Right lobe of liver (tissue), 4 donors: ENCODE data around the gene FMNL2.

Source experiments
- POLR2A ChIP-seq: fragments of 450-650 bp; IDR thresholded peaks from one replicate; pipeline ENCODE4 v1.6.1; 2017; ENCODE audit warnings: antibody characterized with exemption, mild to moderate bottlenecking
- TF ChIP-seq, protein P1 (sequence below), 4 donors: fragments of 200-600 bp in 3 of 4; fragments of 450-650 bp in 1 of 4; IDR thresholded peaks; one replicate each; pipeline versions ENCODE4 v1.5.1 to v1.8.0; 2016 to 2022; ENCODE audit warnings: antibody characterized with exemption in 4 of 4, mild to moderate bottlenecking in 2 of 4
- donor health status: DM: no; HTN: no; CAD: no.
- donor health status: DM: no; HTN: no; CAD: no.
- donor health status: DM: no; HTN: yes; CAD: no.

DNA sequence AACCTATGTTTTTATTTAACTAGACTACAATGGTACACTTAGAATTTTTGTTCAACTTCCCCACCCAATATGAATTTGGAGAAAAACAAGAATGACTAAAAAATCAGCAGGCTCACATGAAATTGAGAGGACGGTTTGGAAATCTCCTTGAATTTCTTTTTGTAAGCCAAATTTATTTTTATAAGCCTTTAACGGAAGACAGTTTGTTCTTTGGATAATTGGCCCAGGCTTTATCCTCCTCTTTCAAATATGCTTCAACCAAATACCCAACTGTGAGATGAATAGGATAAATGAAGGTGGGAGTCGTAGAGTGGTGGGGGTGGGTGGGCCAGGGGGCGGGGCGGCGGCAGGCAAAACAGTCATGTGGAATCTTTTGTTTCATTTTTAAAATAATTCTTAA lies 60.6 kb downstream of the FMNL2 start:
- TF ChIP-seq, protein P1, sequence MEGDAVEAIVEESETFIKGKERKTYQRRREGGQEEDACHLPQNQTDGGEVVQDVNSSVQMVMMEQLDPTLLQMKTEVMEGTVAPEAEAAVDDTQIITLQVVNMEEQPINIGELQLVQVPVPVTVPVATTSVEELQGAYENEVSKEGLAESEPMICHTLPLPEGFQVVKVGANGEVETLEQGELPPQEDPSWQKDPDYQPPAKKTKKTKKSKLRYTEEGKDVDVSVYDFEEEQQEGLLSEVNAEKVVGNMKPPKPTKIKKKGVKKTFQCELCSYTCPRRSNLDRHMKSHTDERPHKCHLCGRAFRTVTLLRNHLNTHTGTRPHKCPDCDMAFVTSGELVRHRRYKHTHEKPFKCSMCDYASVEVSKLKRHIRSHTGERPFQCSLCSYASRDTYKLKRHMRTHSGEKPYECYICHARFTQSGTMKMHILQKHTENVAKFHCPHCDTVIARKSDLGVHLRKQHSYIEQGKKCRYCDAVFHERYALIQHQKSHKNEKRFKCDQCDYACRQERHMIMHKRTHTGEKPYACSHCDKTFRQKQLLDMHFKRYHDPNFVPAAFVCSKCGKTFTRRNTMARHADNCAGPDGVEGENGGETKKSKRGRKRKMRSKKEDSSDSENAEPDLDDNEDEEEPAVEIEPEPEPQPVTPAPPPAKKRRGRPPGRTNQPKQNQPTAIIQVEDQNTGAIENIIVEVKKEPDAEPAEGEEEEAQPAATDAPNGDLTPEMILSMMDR (IDR thresholded peaks at IDR 0.05): no peak
- TF ChIP-seq POLR2A: no peak
